ENCODE results near the gene NDUFC2. TPM values are rescaled to one million over a fixed set of nuclear protein-coding genes. Genes with fewer than 3 reads are reported as not detected.

The NDUFC2 gene
- total RNA-seq, 1 donor from 2014 or later, result 64.8 TPM

GRCh38 chr11:78025378-78025777 lies 54.3 kb downstream of the NDUFC2 start:
- no peaks in the 10 kb centered on the region for H3K27me3 ChIP-seq (ENCODE audit: control insufficient read depth, insufficient read depth, low read length)
- no peak for TF ChIP-seq CTCF (IDR thresholded peaks at IDR 0.05; ENCODE audit: insufficient read depth, low read length, severe bottlenecking)
- no peak for DNase-seq (ENCODE audit: low read depth)
- H3K4me3 ChIP-seq (ENCODE audit: low read depth, low read length), result no peak overlapping the region
- FAIRE-seq, result no peak
- no peaks in the 10 kb centered on the region for H3K36me3 ChIP-seq (ENCODE audit: control insufficient read depth, insufficient read depth, low read length)

GRCh38 chr11:78023426-78023825 lies 56.2 kb downstream of the NDUFC2 start:
- no peaks in the 10 kb centered on the region for H3K36me3 ChIP-seq (ENCODE audit: control insufficient read depth, insufficient read depth, low read length)
- no peak for DNase-seq (ENCODE audit: low read depth)
- FAIRE-seq, result no peak
- H3K27me3 ChIP-seq (ENCODE audit: control insufficient read depth, insufficient read depth, low read length), result no peaks in the 10 kb centered on the region
- H3K4me3 ChIP-seq (ENCODE audit: low read depth, low read length), result peak overlapping the region; percentile 47
- no peak for TF ChIP-seq CTCF (IDR thresholded peaks at IDR 0.05; ENCODE audit: insufficient read depth, low read length, severe bottlenecking)

- no peaks in the 10 kb centered on the region for H3K36me3 ChIP-seq (ENCODE audit: control insufficient read depth, insufficient read depth, low read length)
- DNase-seq (ENCODE audit: low read depth) (no peak), FAIRE-seq (no peak)
- TF ChIP-seq CTCF (IDR thresholded peaks at IDR 0.05; ENCODE audit: insufficient read depth, low read length, severe bottlenecking), result no peak
- H3K27me3 ChIP-seq (ENCODE audit: control insufficient read depth, insufficient read depth, low read length), result no peaks in the 10 kb centered on the region
- peak within 1 kb of the TSS; percentile 47 for H3K4me3 ChIP-seq (ENCODE audit: low read depth, low read length)
These were observed 57.0 kb downstream of the NDUFC2 start, which contains the start of gene KCTD14 for GRCh38 chr11:78022397-78023396. TSS of gene KCTD14 (minus strand) at chr11:78023276. CDS start at chr11:78023249, 27 bp downstream.

- no peak overlapping the region for H3K4me3 ChIP-seq (ENCODE audit: low read depth, low read length)
- DNase-seq (ENCODE audit: low read depth) (no peak), FAIRE-seq (no peak)
- no peaks in the 10 kb centered on the region for H3K27me3 ChIP-seq (ENCODE audit: control insufficient read depth, insufficient read depth, low read length)
- TF ChIP-seq CTCF (IDR thresholded peaks at IDR 0.05; ENCODE audit: insufficient read depth, low read length, severe bottlenecking), result no peak
- no peaks in the 10 kb centered on the region for H3K36me3 ChIP-seq (ENCODE audit: control insufficient read depth, insufficient read depth, low read length)
These were observed 58.1 kb downstream of the NDUFC2 start for GRCh38 chr11:78021611-78022010.

- no peak for FAIRE-seq
These were observed 59.4 kb downstream of the NDUFC2 start for GRCh38 chr11:78020246-78020645.

More at GRCh38 chr11:78020246-78020645, 59.4 kb downstream of the NDUFC2 start:
- no peak for DNase-seq (ENCODE audit: low read depth)
- Histone ChIP-seq H3K4me3 (ENCODE audit: low read depth, low read length) (no peak overlapping the region), H3K36me3 (ENCODE audit: control insufficient read depth, insufficient read depth, low read length) (no peaks in the 10 kb centered on the region), H3K27me3 (ENCODE audit: control insufficient read depth, insufficient read depth, low read length) (no peaks in the 10 kb centered on the region)
- no peak for TF ChIP-seq CTCF (IDR thresholded peaks at IDR 0.05; ENCODE audit: insufficient read depth, low read length, severe bottlenecking)

Data from bronchial epithelial cell (primary cell).